Left lung (tissue), 8 donors: ENCODE measurements around the gene PPCDC. TPM values are rescaled to one million over a fixed set of nuclear protein-coding genes. Genes with fewer than 3 reads are reported as not detected.

Experiments used
- polyA plus RNA-seq, 6 donors: library from polyadenylated mRNA; unstranded; fragments of 120-200 nt; gene quantifications; one replicate each; pipeline ENCODE4 v1.2.1, GENCODE V29; 2013; ENCODE audit not compliant: insufficient read length in 6 of 6
- total RNA-seq, 2 donors: library from RNA; stranded (reverse); fragmentation: NEBNext Ultra II Directional; extraction: Animal tissue kit (Norgen Biotek cat#: 25700); gene quantifications; one replicate each; pipeline ENCODE4 v1.2.1, GENCODE V29; 2021
- donor health status: DM: no; HTN: yes; CAD: no.
- donor health status: DM: no; HTN: no; CAD: no.

The PPCDC gene
- total and polyA plus RNA-seq, 8 donors, result 9.4 to 19.0 (median 12.3) TPM

Other genes with a start within 250 kb of the PPCDC start
- 100 to 1,000 TPM in 1 of 2 donors, 10 to 100 TPM in 1; 52.3 to 101 TPM for gene CSK, start 241.5 kb upstream of the PPCDC start, total RNA-seq
- 10 to 100 TPM; 41.5 to 55.9 (median 48.3) TPM for gene CSK, start 241.5 kb upstream of the PPCDC start, polyA plus RNA-seq
- gene LMAN1L, start 210.8 kb upstream of the PPCDC start, total RNA-seq, result under 1 TPM in 1 of 2 donors, not detected in 1; 0.39 TPM
- gene LMAN1L, start 210.8 kb upstream of the PPCDC start, polyA plus RNA-seq, result under 1 TPM in 2 of 6 donors, not detected in 4; 0.08 to 0.32 TPM
- not detected for gene CPLX3, start 197.0 kb upstream of the PPCDC start, total RNA-seq
- under 1 TPM in 1 of 6 donors, not detected in 5; 0.14 TPM for gene CPLX3, start 197.0 kb upstream of the PPCDC start, polyA plus RNA-seq
- gene ULK3, start 180.4 kb upstream of the PPCDC start, total RNA-seq, result 10 to 100 TPM; 37.4 to 45.1 TPM
- gene ULK3, start 180.4 kb upstream of the PPCDC start, polyA plus RNA-seq, result 10 to 100 TPM; 27.3 to 44.8 (median 34.9) TPM
- 100 to 1,000 TPM; 131 to 138 TPM for gene SCAMP2, start 150.2 kb upstream of the PPCDC start, total RNA-seq
- gene SCAMP2, start 150.2 kb upstream of the PPCDC start, polyA plus RNA-seq, result 10 to 100 TPM; 42.8 to 56.2 (median 44.8) TPM
- 10 to 100 TPM; 27.8 to 30.7 TPM for gene MPI, start 133.5 kb upstream of the PPCDC start, total RNA-seq
- gene MPI, start 133.5 kb upstream of the PPCDC start, polyA plus RNA-seq, result 10 to 100 TPM; 60.3 to 69.8 (median 61.1) TPM
- gene FAM219B, start 116.7 kb upstream of the PPCDC start, total RNA-seq, result 10 to 100 TPM; 66.0 to 84.7 TPM
- gene FAM219B, start 116.7 kb upstream of the PPCDC start, polyA plus RNA-seq, result 10 to 100 TPM; 59.2 to 63.2 (median 60.3) TPM
- gene COX5A, start 85.5 kb upstream of the PPCDC start, total RNA-seq, result 100 to 1,000 TPM; 170 TPM
- gene COX5A, start 85.5 kb upstream of the PPCDC start, polyA plus RNA-seq, result 100 to 1,000 TPM; 112 to 131 (median 127) TPM
- 10 to 100 TPM; 13.8 to 14.1 TPM for gene RPP25, start 66.8 kb upstream of the PPCDC start, total RNA-seq
- 1 to 10 TPM; 4.0 to 9.5 (median 6.0) TPM for gene RPP25, start 66.8 kb upstream of the PPCDC start, polyA plus RNA-seq
- gene SCAMP5, start 28.0 kb upstream of the PPCDC start, total RNA-seq, result 10 to 100 TPM in 1 of 2 donors, 1 to 10 TPM in 1; 1.9 to 20.1 TPM
- gene SCAMP5, start 28.0 kb upstream of the PPCDC start, polyA plus RNA-seq, result 10 to 100 TPM; 12.7 to 31.3 (median 13.8) TPM
- 10 to 100 TPM; 19.9 to 35.7 TPM for gene C15orf39, start 178.3 kb downstream of the PPCDC start, total RNA-seq
- gene C15orf39, start 178.3 kb downstream of the PPCDC start, polyA plus RNA-seq, result 10 to 100 TPM in 4 of 6 donors, 1 to 10 TPM in 2; 7.8 to 14.7 (median 13.1) TPM
- gene GOLGA6C, start 234.7 kb downstream of the PPCDC start, total RNA-seq, result not detected
- not detected for gene GOLGA6C, start 234.7 kb downstream of the PPCDC start, polyA plus RNA-seq